GM12865 (cell line): ENCODE data around the gene ZFAND3.

Source experiments
- DNase-seq: peaks from one replicate; pipeline ENCODE4 v3.0.0; 2010; ENCODE audit warnings: low read depth
- H3K4me3 ChIP-seq: 2 replicates; pipeline ENCODE4 v1.5.1; 2011; ENCODE audit warnings: mild to moderate bottlenecking, low read depth, low read length, control low read depth
- TF ChIP-seq, protein P1 (sequence below): IDR thresholded peaks from 2 replicates; pipeline ENCODE4 v1.5.1; 2011; ENCODE audit warnings: low read length, control low read depth, low read depth, inconsistent platforms; ENCODE audit not compliant: insufficient read depth; ENCODE audit errors: missing control alignments

Gene ZFAND3

DNA sequence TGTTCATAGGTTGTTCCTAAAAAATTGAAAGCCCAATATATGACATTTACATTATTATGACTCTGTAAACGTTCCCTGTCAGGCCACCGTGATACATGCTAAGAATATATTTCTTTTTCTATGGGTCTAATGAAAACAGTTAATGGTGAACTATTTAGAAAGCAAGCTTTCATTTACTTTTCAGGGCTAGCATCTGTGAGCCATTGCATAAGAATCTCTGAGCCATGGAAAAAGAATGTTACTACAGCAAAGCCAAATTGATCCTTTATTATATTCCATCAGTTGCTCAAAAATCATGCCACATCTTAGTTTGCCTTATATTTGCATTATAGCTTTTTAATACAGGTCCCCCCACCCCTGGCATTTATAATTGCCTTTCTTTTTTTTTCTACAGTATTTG is 275.5 kb downstream of the ZFAND3 start:
- no peak overlapping the region for H3K4me3 ChIP-seq
- DNase-seq: no peak
- TF ChIP-seq, protein P1, sequence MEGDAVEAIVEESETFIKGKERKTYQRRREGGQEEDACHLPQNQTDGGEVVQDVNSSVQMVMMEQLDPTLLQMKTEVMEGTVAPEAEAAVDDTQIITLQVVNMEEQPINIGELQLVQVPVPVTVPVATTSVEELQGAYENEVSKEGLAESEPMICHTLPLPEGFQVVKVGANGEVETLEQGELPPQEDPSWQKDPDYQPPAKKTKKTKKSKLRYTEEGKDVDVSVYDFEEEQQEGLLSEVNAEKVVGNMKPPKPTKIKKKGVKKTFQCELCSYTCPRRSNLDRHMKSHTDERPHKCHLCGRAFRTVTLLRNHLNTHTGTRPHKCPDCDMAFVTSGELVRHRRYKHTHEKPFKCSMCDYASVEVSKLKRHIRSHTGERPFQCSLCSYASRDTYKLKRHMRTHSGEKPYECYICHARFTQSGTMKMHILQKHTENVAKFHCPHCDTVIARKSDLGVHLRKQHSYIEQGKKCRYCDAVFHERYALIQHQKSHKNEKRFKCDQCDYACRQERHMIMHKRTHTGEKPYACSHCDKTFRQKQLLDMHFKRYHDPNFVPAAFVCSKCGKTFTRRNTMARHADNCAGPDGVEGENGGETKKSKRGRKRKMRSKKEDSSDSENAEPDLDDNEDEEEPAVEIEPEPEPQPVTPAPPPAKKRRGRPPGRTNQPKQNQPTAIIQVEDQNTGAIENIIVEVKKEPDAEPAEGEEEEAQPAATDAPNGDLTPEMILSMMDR: no peak

DNA sequence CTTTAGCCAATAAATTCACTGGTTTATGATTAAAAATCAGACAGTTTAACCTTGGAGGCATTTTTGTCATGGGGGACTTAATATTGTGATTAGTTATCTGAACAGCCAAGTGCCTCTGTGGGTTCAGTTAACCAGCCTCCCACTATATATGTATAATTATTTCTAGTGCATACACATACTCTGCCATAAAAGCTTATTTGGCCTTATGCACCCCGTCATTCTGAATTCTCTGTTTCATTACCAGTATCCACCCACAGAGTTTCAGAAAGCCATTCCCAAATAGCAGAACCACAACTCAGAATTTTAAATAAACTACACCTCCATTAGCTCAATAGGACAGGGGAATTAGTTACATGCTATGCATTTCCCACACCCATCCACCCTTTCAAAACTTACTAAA is 279.7 kb downstream of the ZFAND3 start:
- no peak overlapping the region for H3K4me3 ChIP-seq
- TF ChIP-seq, protein P1: no peak
- no peak for DNase-seq

DNA sequence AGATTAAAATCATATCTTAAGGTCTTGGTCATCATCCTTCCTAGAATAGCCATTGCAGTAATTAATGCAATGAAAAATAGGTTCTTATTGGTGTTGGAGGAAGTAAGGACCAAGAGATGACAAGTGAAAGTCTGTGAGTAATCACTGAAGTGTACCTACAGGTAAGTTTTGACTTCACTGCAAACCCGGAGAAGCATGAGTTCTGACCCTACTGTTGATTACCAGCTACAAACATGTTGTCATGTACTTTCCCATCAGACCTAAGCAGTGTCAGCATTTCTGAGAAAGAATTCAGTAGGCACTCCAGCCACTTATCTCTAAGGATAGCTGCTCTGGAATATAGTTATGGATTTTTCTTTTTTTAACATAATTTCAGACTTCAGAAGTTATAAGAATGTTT is 280.9 kb downstream of the ZFAND3 start:
- TF ChIP-seq, protein P1: no peak
- peak; percentile 56 for DNase-seq
- H3K4me3 ChIP-seq: no peak overlapping the region

- TF ChIP-seq, protein P1: no peak
- H3K4me3 ChIP-seq: no peak overlapping the region
- DNase-seq: no peak
Measured at GRCh38 chr6:38103921-38104320, 284.4 kb downstream of the ZFAND3 start.

DNA sequence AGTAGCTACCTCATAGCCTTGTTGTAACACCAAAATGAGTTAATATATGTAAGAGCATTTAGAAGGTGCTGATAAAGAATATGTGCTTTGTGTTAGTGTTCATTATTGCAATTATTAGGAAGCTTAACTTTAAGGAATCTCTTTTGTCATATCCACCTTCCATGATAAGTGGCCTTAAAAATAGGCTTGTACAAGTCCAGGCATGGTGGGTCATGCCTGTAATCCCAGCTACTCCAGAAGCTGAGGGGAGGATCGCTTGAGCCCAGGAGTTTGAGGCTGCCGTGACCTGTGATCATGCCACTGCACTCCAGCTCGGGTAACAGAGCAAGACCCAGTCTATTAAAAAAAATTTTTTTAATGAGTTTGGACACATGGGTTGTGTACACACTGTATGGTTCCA is 285.5 kb downstream of the ZFAND3 start:
- TF ChIP-seq, protein P1: no peak
- DNase-seq: no peak
- no peak overlapping the region for H3K4me3 ChIP-seq

- no peak for DNase-seq
- TF ChIP-seq, protein P1: no peak
- H3K4me3 ChIP-seq: no peak overlapping the region
Measured at GRCh38 chr6:38107073-38107472, 287.5 kb downstream of the ZFAND3 start.

- no peak overlapping the region for H3K4me3 ChIP-seq
- no peak for DNase-seq
- TF ChIP-seq, protein P1: no peak
Measured at GRCh38 chr6:38110481-38110971, 291.0 kb downstream of the ZFAND3 start.
